Astrocyte of the spinal cord (primary cell): Measurements from ENCODE around the gene CD248.

Source experiments
- DNase-seq: peaks from one replicate; pipeline ENCODE4 v3.0.0; 2011; ENCODE audit warnings: low read depth, low spot score
- H3K4me3 ChIP-seq: 2 replicates; pipeline ENCODE4 v1.5.1; 2011; ENCODE audit warnings: low read depth, mild to moderate bottlenecking, low read length, moderate library complexity
- in situ Hi-C: cut with HindIII; loops from 2 replicates; pipeline ENCODE4 v1.10.0; 2017; ENCODE audit warnings: low sequenced_read_pairs
- TF ChIP-seq, protein P1 (sequence below): IDR thresholded peaks from 2 replicates; pipeline ENCODE4 v1.5.1; 2012; ENCODE audit warnings: low read depth, mild to moderate bottlenecking, low read length, inconsistent platforms

The CD248 gene

DNA sequence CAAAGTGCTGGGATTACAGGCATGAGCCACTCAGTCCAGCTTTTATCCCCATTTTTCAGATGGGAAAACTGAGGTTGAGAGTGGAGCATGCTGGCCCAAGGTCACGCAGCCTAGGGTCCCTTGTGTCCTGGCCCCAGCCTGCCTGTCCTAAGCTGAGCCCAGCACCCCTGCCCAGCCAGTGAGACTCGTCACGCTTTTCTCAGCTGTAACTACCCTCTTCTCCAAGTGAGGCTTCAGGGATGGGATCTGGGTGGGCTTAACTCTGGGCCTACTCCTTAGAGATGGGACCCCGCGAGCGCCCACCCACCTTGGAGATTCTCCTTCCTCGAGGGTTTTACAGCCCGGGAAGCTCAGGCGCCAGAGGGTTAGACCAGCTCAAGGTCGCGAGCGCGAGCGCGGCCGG, 25.5 kb downstream of the CD248 start:
- no peak overlapping the region for H3K4me3 ChIP-seq
- no peak for DNase-seq
- in situ Hi-C loops, result no loop called here
- TF ChIP-seq, protein P1, sequence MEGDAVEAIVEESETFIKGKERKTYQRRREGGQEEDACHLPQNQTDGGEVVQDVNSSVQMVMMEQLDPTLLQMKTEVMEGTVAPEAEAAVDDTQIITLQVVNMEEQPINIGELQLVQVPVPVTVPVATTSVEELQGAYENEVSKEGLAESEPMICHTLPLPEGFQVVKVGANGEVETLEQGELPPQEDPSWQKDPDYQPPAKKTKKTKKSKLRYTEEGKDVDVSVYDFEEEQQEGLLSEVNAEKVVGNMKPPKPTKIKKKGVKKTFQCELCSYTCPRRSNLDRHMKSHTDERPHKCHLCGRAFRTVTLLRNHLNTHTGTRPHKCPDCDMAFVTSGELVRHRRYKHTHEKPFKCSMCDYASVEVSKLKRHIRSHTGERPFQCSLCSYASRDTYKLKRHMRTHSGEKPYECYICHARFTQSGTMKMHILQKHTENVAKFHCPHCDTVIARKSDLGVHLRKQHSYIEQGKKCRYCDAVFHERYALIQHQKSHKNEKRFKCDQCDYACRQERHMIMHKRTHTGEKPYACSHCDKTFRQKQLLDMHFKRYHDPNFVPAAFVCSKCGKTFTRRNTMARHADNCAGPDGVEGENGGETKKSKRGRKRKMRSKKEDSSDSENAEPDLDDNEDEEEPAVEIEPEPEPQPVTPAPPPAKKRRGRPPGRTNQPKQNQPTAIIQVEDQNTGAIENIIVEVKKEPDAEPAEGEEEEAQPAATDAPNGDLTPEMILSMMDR, result no peak

DNA sequence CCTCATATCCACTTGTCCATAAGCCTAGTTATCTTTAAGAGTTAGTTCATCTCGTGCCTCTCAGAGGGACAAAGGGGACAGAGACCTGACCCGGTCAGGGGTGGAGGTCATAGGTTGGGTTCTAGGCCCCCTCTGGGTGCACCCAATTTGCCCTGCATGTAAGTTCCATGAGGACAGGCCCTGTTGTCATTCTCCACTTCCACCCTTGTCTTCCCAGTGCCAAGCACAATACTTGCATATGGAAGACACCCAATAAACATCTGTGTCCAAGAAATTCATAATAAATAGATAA, 26.6 kb downstream of the CD248 start:
- no peak for DNase-seq
- in situ Hi-C loops, result no loop called here
- no peak overlapping the region for H3K4me3 ChIP-seq
- TF ChIP-seq, protein P1, result no peak

DNA sequence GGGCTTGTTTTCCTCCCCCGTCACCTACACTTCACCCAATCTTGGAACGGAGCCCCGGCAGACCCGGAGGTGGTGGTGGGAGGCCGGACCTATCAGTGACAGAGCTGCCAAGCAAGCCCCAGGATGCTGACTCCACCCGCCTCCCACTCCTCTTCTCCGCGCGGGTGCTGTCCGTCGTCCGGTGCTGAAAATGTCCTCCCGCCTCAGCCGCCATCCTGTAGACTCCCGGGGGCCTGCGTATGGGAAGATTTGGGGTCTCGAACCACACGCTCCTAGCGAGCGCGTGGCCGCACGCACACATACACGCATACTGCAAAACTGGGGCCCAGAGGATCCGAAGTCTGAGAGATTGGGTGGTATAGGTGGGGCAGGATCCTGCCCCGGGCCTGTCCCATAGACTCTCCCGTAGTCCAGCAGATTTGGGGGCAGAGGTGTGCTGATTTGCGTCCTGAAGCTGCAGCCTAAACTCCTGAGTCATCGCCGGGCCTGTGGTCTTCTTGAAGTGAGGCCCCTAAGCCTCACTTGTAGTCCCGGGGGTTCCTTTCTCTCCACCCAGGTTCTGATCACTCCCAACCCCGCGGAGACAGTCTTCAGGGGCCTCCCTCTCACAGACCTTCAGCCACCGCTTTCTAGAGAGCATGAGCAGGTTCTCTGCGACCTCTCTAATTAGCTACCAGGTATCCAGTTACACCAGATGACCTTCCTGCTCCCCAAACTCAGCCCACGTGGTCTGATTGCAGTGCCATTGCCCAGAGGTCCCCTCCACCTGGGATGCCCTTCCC, 27.1 kb downstream of the CD248 start:
- TF ChIP-seq, protein P1, result no peak
- in situ Hi-C loops, result no loop called here
- DNase-seq, result no peak
- H3K4me3 ChIP-seq, result peak overlapping the region; percentile 69

DNA sequence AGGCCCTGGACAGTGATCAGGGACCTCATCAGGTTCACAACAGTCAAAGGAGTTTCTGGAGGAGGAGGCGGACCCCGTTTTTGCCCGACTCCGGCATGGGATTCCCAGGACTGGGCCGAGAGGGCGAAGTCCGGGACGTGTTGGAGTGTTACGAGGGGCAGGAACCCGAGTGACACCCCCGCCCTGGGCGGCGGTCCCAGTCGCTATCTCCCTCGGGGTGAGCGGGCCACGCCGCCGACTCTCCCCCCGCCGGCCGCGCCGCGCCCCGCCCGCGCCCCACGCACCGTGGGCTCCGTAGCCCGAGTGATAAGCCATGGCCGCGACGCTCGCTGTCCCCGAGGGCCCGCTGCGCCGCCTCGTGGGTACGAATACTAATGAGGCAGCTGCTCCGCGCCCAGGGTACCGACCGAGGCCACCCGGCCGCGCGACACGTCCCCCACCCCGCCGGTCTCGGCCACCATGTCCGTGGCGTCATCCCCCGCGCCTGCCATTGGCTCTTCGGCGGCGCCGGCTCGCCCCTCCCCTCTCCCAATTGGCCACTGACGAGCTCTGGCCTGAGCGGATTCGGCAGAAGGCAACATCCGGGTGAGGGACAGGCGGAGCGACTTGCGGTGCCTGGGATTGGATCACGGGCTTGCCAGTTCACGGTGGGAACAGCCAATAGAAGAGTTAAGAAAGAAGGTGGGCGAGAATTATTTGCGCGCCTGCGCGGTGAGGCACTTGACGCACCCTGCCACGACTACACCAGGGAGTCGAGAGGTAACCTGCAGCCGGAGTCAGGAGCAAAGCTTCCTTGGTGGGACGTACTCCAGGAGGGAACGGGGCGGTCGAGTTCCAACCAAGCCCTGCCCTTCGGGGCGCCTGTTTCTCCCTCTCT, 27.9 kb downstream of the CD248 start, which contains the start of gene YIF1A:
Gene YIF1A, minus strand, starts transcription at position 473 of the 877 bp plus-strand sequence. Its CDS starts 158 bp downstream, at position 315.
- peak within 1 kb of the TSS; percentile 89 for H3K4me3 ChIP-seq
- DNase-seq, result peak; percentile 100
- TF ChIP-seq, protein P1, result no peak
- in situ Hi-C loops, result no loop called here

DNA sequence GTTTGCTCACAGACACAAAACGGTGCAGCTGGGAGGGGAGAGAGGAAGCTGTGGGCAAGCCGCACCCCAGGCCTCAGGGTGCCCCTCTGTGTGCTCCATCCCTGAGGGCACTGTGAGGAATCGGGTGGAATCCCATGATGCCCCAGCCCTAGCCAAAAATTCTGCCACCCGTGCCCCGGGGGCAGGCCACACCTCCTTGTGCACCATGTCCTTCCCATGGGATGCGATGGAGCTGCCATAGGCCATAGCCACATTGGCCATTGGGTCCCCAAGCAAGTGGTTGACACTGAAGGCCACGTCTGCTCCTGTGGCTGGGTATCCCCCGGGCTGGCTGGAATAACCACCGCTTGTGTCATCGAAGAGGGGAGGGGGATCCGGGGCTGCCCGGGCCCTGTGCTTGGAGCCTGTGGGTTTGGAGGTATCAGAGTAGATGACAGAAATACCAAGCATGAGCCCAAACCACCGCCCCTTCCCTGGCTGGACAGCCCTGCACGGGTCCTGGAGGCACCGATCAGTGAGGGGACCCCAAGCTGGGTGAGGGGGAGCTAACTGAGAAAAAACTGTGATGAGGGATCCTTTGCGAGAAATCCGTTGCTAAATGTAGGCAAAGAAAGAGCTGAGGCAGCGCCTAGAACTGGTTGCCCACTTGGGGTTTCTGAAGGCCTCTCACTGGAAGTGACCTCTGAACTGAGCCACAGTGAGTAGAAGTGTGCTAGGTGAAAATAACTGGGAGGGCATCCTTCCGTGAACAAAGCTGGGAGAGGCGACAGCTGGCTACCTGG, 28.8 kb downstream of the CD248 start:
- in situ Hi-C loops, result no loop called here
- TF ChIP-seq, protein P1, result no peak
- H3K4me3 ChIP-seq, result peak overlapping the region; percentile 89
- DNase-seq, result peak; percentile 7

DNA sequence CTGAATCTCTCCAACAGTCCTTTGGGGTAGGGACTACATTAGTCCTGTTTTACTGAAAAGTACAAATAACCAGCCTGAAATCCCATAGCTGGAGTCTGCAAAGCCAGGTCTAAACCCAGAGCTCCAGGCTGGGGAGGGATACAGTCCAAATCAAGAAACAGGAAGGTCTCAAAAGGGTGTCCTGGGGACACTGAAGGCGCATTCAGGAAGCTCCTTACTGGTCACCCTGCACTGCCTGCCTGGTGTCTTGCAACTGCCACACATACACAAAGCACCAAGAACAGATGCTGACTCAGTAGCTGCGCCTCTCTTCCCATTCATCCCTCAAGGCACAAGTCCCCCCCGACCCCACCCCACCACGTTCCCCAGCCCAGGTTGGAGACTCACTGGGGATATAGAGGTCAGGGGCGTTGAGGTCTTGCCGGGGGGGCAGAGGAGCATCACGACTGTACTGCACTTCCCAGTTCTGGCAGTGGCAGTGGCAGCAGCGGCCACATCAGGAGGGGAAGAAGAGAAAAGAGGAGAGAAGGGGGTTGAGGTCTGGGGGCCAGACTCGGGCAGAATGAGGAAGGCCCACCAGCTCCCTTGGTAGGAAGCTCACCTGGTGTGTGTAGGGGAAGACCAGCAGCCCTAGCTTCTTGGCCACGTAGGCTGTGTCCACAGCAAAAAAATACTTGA, 29.5 kb downstream of the CD248 start:
- H3K4me3 ChIP-seq, result peak overlapping the region; percentile 89

More for the DNA sequence above, 29.5 kb downstream of the CD248 start:
- in situ Hi-C loops, result no loop called here
- no peak for DNase-seq
- TF ChIP-seq, protein P1, result no peak
